ENCODE measurements around the gene LINGO1. TPM values are rescaled to one million over a fixed set of nuclear protein-coding genes. Genes with fewer than 3 reads are reported as not detected.

Gene LINGO1
- total RNA-seq, 2 donors from 2014 or later, result 0.78 to 0.99 TPM

- intact Hi-C loops (cut with DNase I), result no loop called here
- ATAC-seq, result no peak
- peaks cover 0 to 5% of the 10 kb centered on the region in 2 donors for H3K27me3 ChIP-seq
- 78 to 81% methylated on average over 7 to 8 of the region's 9 CpGs for WGBS, 2 donors
- no peak overlapping the region for H3K4me3 ChIP-seq
- H3K27ac ChIP-seq, result no peak overlapping the region
- TF ChIP-seq CTCF (IDR thresholded peaks at IDR 0.05) (no peak), POLR2A (IDR thresholded peaks at IDR 0.05) (no peak)
- H3K9me3 ChIP-seq, result no peaks in the 10 kb centered on the region
- DNase-seq, result no peak
- H3K36me3 ChIP-seq (replicated peaks in 1 of 2; ENCODE audit: insufficient read depth in 1 of 2, low read depth in 2 of 2), result no peaks in the 10 kb centered on the region
- peaks cover 29% of the 10 kb centered on the region for H3K4me1 ChIP-seq
Observed at GRCh38 chr15:77630056-77630455, 2.7 kb downstream of the LINGO1 start.

GRCh38 chr15:77629070-77630030 is 3.4 kb downstream of the LINGO1 start:
- intact Hi-C loops (cut with DNase I), result no loop called here

GRCh38 chr15:77628010-77628409 is 4.7 kb downstream of the LINGO1 start:
- Histone ChIP-seq H3K27me3 (no peaks in the 10 kb centered on the region), H3K4me1 (peaks cover 14% of the 10 kb centered on the region), H3K4me3 (no peak overlapping the region), H3K9me3 (no peaks in the 10 kb centered on the region), H3K27ac (no peak overlapping the region), H3K36me3 (replicated peaks in 1 of 2; ENCODE audit: insufficient read depth in 1 of 2, low read depth in 2 of 2) (no peaks in the 10 kb centered on the region)
- intact Hi-C loops (cut with DNase I), result no loop called here
- no peak for TF ChIP-seq POLR2A (IDR thresholded peaks at IDR 0.05)
- TF ChIP-seq CTCF (IDR thresholded peaks at IDR 0.05), result no peak
- DNase-seq (no peak), ATAC-seq (no peak)
- WGBS, 2 donors, result 92 to 94% methylated on average over 2 of the region's 2 CpGs

More at GRCh38 chr15:77629070-77630030, 3.4 kb downstream of the LINGO1 start:
- Histone ChIP-seq H3K4me1 (peaks cover 27% of the 10 kb centered on the region), H3K36me3 (replicated peaks in 1 of 2; ENCODE audit: insufficient read depth in 1 of 2, low read depth in 2 of 2) (no peaks in the 10 kb centered on the region), H3K27ac (no peak overlapping the region), H3K4me3 (no peak overlapping the region), H3K9me3 (no peaks in the 10 kb centered on the region), H3K27me3 (no peaks in the 10 kb centered on the region)
- no peak for DNase-seq
- 80 to 82% methylated on average over 8 of the region's 8 CpGs for WGBS, 2 donors
- TF ChIP-seq CTCF (IDR thresholded peaks at IDR 0.05) (no peak), POLR2A (IDR thresholded peaks at IDR 0.05) (no peak)
- no peak for ATAC-seq

- no peaks in the 10 kb centered on the region for H3K36me3 ChIP-seq (replicated peaks in 1 of 2; ENCODE audit: insufficient read depth in 1 of 2, low read depth in 2 of 2)
- H3K9me3 ChIP-seq, result no peaks in the 10 kb centered on the region
- 95% methylated on average over 2 of the region's 2 CpGs for WGBS, 2 donors
- DNase-seq (no peak), ATAC-seq (no peak)
- H3K4me1 ChIP-seq, result peaks cover 11% of the 10 kb centered on the region
- H3K27me3 ChIP-seq, result no peaks in the 10 kb centered on the region
- intact Hi-C loops (cut with DNase I), result no loop called here
- no peak overlapping the region for H3K27ac ChIP-seq
- TF ChIP-seq CTCF (IDR thresholded peaks at IDR 0.05), result no peak
- TF ChIP-seq POLR2A (IDR thresholded peaks at IDR 0.05), result no peak
- H3K4me3 ChIP-seq, result no peak overlapping the region
Observed at GRCh38 chr15:77627581-77627980, 5.1 kb downstream of the LINGO1 start.
